Stimulated activated CD4-positive, alpha-beta T cell treated with anti-CD3 and anti-CD28 coated beads, Interleukin-4, amount 100 ng/mL, for 4 hours (primary cell): Measurements from ENCODE around the gene CCDC9.

Experiments used
- DNase-seq, 2 experiments: peaks; one replicate each; pipeline ENCODE4 v3.0.0-alpha.2; 2020

CCDC9 gene

GRCh38 chr19:47255879-47256692, at the start of gene CCDC9:
CCDC9 (plus strand) TSS chr19:47256525; CDS start chr19:47258401, 1,876 bp downstream.
- peak; percentile 26 to 92 for DNase-seq

GRCh38 chr19:47209319-47210179, 46.8 kb upstream of the CCDC9 start:
- no peak for DNase-seq

- DNase-seq: no peak
Observed at GRCh38 chr19:47210180-47210490, 46.2 kb upstream of the CCDC9 start.

- DNase-seq: peak; percentile 69 to 70
Observed at GRCh38 chr19:47210689-47211316, 45.5 kb upstream of the CCDC9 start.

DNA sequence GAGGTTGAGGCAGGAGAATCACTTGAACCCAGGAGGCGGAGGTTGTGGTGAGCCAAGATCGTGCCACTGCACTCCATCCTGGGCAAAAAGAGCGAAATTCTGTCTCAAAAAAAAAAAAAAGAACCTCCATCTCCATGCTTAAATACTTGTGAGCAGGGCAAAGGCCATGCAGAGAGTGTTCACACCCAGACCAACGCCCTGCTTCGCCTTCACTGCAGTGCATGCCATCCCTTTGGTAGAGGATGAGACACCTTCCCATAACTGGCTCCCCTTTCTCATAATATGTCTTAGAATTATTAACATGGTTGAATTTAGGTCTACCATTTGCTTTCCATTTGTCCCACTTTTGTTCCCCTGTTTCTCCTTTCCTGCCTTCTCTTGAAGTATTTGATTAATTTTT, 40.7 kb upstream of the CCDC9 start:
- DNase-seq: no peak

DNA sequence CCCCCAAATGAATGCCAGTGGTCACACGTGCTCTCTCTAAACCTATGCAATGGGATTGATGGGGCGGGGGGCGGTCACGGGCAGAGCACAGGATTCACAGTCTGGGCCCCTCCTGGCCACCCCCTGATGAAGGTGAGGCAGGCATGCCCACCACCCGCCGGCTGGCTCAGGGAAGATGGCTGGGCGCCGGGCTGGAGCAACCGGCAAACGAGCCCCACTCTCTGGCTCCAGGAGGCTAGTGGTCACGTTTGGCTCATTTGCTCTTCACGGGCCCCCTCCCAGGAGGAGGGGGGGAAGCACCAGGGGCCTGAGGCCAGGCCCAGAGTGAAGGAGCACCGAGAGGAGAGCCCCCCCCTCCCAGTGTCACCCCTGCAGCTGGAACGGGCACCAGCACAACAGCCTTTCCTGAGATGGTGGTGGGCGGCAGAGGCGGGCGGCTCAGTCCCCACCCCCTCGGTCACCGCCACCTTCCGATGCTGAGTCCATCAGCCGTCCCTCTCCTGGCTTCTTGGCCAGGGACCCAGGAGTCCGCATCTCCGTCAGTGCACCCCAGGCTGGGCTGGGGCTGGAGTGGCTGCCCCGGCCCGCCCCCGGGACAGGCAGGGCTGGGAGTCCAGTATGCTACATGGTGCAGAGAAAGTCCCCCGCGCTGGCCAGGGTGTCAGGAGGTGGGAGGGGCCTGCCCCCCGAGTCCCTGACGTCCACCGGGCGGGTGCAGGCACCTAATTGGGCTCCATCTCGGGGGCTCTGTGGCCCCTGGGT, 35.1 kb upstream of the CCDC9 start:
- DNase-seq: no peak

DNA sequence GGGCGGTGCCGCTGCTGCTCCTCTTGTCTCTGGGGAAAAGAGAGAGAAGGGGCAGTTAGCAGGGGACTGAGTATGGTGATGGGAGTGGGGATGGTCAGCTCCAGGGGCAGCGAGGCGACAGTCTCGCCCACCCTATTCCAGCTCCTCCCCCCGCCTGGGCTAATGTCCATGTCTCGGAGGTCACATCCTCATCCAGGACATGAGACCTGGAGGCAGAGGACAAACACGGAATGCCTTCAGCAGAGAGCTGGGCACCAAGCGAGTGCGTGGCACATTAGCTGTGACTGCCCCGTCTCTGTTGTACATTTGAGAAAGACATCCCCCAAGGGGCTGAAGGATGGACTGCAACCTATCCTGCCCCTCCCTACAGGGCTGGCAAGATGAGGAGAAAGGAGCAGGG, 34.4 kb upstream of the CCDC9 start:
- no peak for DNase-seq

DNA sequence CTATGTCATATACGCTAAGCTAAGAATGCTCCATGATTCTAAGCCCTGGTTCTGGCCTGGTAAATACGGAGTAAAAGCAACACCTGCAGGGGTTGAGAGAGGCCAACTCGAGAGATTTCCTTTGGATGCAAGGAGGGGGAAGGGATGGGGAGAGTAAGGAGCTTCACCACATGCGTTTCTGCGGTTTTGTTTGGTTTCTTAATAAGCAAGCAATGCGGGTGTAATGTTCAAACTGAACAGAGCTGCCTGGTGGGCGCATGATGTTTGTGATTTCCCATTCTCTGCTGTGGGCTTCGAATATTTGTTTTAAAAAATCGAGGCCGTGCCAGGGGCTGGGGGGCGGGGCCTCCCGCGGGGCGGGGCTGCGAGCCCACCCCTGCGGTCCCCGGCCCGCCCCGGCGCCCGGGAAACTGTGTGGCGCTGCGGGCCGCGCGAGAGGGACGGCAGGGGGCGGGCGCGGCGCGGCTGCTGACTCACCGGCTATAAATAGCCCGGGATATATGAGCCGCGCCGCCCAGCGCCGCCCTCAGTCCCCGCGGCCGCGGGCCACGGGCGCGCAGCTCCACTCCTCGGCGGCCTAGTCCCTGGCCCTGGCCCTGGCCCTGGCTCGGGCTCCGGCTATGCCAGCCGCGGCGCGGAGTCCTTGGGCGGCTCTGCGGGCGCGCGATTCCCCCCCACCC, 30.4 kb upstream of the CCDC9 start:
- DNase-seq: peak; percentile 81 to 82

DNA sequence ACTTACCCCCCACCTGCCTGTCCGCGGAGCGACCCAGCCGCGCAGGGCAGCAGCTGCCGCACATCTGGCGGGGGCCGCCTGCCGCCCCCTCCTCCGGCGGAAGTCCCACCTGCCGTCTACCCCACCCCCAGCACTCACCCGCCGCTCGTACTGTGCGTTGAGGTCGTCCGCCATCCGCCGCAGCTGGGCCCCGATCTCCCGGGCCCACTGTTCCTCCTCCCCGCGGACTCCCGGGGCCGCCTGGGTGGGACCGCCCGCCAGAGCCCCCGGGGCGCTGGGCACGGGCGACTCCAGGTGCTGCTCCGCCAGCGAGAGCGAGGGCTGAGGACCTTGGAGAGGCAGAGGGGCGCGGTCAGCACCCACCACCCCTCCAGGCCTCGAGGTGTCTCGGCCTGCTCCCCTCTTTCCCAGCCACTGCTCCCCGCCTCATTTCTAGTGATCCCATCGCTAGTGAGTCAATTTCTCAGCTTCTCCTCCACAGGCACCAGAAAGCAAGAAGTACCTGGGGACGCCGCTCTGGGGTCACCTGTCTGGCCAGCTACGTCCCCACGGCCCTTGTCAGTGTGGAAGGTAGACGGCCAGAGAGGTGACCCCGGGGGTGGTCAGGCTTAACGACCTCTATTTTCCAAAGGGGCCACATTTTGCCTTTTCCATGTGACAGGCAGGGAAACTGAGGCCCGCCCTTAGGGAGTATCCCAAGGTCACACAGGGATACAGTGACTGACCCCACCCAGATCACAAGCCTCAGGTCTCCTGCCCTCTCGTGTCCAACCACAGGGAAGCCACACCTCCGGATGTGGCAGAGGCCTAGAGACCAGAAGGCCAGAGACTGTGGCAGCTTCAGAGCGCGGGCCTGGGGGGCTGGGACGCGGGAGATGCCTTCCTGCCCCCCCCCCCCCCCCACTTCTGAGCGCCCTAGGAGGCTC, 29.6 kb upstream of the CCDC9 start:
- DNase-seq: no peak

GRCh38 chr19:47227352-47228167, 28.8 kb upstream of the CCDC9 start:
- peak in 1 of 2 experiments; percentile 33 for DNase-seq

- peak in 1 of 2 experiments; percentile 31 for DNase-seq
Observed at GRCh38 chr19:47228168-47228936, 28.0 kb upstream of the CCDC9 start.

DNA sequence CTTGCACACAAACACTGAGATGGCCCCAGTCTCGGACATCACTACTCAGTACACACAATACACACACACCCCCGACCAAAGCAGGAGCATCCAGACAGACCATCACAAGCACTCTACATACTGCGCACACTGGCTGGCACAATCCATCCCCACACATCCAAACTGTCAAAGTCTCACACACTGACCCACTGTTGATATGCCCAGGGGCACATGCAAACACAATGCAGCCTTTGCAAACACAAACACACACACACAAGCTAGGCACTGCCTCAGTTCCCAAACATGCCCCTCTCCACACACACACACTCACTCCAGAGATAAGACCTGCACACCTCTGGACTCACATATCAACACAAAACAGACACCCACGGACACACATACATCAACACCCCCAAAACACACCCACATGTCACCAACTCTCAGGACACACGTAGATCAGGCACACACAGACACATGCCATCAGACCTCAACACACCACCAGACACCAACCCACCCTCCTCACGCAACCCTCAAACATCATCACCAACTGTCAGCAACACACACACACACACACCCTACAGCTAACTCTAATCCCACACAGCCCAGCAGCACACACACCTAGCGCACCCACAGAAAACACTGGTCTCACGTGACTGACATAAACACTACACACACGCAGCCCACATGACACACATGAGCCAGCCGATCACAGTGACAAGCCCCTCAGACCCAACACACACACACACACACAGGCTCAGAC, 27.2 kb upstream of the CCDC9 start:
- peak in 1 of 2 experiments; percentile 35 for DNase-seq

GRCh38 chr19:47229676-47230053, 26.7 kb upstream of the CCDC9 start:
- no peak for DNase-seq

DNA sequence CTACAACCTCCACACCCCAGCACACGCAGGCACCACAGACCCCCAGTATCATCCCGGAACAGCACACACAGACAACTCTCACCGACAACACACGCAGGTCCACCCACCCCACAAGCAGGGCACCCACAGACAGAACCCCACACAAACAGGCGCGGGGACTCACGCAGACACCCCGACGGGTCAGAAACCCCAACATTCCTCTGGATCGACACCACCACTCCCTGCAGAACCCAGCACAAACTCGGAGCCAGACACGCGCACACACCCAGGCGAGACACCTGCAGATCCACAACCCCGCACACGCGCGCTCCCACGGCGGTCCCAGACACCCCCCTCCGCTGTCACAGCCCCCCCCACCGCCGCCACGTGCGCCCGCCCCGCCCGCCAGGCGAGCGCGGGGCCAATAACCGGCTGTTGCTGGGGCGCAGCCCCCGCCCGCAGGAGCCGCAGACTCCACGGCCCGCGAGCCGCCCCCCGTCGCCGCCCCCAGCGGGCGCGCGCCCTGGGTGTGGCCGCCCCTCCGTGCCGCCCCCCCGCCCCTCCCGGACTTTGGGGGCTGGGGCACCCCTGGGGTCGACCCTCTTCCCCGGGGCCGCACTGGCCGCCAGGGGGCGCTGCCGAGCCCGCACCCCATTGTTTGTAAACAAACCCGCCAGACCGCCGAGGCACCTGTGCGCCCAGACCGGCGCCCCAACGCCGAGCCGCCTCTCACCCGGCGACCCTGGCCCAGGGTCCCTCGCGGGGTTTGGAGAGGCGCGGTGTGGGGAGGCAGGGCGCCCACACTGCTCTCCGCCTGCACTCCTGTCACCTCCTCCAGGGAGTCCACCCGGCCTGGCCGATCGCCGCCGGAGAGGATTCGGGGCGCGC, 26.0 kb upstream of the CCDC9 start:
- peak; percentile 67 to 74 for DNase-seq

DNA sequence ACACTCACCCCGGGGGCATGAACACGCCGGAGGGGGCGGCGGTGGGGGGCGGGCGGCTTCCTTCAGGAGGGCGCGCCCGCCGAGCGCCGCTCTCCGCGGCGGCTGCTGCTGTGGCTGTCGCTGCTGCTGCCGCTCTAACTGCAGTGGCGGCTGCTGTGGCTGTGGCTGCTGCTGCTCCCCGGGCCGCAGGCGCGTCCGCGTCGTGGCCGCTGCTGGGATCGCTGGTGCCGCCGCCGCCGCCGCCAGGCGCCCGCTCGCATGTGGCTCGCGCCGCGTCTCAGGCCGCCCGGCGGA, 25.5 kb upstream of the CCDC9 start, which contains the start of gene BBC3:
Gene BBC3 (minus strand): TSS at position 279 of the 294 bp plus-strand sequence. CDS start 2,768 bp downstream, outside the sequence.
- DNase-seq: no peak

DNA sequence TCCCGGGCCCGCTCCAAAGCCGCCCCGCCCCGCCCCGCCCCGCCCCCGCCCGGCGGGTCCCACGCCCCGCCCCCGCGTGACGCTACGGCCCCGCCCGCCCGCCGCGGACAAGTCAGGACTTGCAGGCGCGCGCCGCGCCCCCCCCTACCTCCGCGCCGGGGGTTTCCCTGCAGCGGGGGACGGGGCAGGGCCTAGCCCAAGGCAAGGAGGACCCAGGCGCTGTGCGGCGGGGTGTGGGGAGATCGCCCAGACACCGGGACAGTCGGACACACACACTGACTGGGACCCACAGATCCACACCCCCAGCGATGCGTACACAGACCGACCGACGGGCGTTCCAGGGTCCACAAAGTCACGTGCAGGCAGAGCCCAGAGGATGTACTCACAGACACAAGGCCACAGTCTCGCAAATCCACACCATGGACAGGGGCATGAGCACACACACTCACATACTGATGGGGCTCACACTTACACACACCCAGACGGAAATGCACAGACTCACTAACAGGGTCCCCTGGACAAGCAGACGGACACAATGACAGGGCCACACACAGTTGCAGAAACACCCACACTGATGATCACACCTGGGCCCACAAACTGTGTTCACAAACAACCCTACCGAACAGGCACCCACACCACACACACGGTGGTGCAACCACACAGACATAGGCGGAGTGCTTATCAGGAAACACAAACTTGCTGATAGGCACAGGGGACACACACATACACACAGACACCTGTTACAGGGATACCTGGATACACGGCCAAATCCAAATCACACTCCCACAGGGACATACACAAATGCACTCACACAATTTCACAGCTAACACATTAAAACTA, 24.9 kb upstream of the CCDC9 start:
- peak; percentile 90 to 91 for DNase-seq
